HG03520 (cell line): Measurements from ENCODE around the gene ALKBH6.
"Not testable (repeated sequence)": the region's sequence is repeated elsewhere in the genome, so short reads cannot be mapped to it uniquely, and the experiment has no call there.

Experiments used
- ATAC-seq: cut with Tn5 transposase; IDR thresholded peaks from one replicate; pipeline ENCODE4 v1.9.1; 2021; ENCODE audit warnings: mild to moderate bottlenecking, moderate library complexity; ENCODE audit not compliant: unreplicated experiment

ALKBH6 gene

GRCh38 chr19:36014012-36014924 lies at the start of gene ALKBH6:
TSS of gene ALKBH6 (minus strand) at chr19:36014213. CDS start at chr19:36013397, 816 bp downstream.
- peak; percentile 96 for ATAC-seq

- no peak for ATAC-seq
These were observed 47.4 kb upstream of the ALKBH6 start for GRCh38 chr19:36061367-36061766.

DNA sequence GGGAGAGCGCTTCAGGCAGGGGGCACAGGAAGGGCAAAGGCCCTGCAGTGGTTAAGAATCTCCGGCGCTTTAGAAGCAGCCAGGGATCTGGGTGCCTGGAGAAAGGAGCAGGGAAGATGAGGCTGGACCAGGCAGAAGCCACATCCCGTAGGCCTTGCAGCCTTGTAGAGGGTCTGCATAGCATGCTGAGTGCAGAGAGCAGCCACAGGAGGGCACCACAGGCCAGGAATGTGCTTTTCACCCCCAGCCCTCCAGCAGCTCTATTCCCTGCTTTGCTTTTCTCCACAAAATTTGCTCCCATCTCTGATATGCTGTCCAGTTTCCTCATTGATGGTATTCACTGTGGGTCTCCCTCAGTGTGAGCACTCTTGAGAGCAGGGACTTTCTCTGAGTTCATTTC lies 46.4 kb upstream of the ALKBH6 start:
- no peak for ATAC-seq

DNA sequence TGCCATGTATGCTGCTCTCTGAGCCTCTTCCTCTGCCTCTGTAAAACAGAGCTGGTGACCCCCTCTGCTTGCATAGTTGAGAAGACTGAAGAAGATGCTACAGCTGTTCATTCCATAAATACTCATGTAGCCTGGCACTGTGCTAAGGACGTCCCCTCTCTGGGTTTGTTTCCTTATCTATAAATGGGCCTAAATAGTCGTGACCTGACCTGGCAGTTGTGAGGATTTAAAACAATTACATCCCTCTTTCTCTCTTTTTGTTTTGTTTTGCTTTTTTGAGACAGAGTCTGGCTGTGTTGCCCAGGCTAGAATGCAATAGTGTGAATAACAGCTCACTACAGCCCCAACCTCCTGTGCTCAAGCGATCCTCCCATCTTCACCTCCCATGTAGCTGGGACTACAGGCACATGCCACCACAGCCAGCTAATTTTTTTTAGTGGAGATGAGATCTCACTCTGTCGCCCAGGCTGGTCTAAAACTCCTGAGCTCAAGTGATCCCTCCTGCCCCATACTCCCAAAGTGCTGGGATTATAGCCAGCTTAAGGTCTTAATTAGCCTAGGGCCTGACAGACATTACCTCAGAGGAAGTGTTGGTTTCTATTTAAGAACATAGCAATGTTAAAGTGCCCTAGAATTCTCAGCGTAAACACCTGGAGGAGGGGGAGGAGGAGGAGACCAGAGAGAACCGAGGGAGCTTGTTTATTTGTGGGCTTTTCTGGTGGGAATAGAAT lies 45.3 kb upstream of the ALKBH6 start:
- no peak for ATAC-seq

GRCh38 chr19:36058481-36059179 lies 44.6 kb upstream of the ALKBH6 start:
- no peak for ATAC-seq

- peak; percentile 67 for ATAC-seq
These were observed 41.0 kb upstream of the ALKBH6 start, which contains the start of gene WDR62 for GRCh38 chr19:36054733-36055686. TSS of gene WDR62 (plus strand) at chr19:36054897. CDS start at chr19:36054972, 75 bp downstream.

- peak; percentile 71 for ATAC-seq
These were observed 40.2 kb upstream of the ALKBH6 start, which contains the start of gene THAP8 for GRCh38 chr19:36054119-36054732. TSS of gene THAP8 (minus strand) at chr19:36054285. CDS start at chr19:36054217, 68 bp downstream.

GRCh38 chr19:36051637-36052036 lies 37.6 kb upstream of the ALKBH6 start:
- ATAC-seq: no peak

- ATAC-seq: no peak
These were observed 37.2 kb upstream of the ALKBH6 start for GRCh38 chr19:36051236-36051635.

- no peak for ATAC-seq
These were observed 35.2 kb upstream of the ALKBH6 start for GRCh38 chr19:36049080-36049698.

DNA sequence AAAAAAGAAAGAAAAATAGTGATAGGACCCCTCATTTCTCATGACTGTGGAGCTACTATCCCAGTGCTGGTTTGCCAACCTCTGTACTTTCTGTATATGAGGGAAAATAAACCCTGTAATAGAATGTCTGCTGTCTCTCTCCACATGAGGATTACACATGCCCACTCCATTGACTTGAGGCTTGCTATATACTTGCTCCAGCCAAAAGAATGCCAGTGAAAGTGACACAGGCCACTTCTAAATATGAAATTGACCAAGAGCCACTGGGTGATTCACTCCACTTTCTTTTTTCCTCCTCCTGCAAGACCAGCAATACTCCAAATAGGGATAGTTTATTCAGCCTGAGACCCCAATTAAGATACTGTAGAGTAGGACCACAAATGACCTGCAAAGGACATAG lies 33.8 kb upstream of the ALKBH6 start:
- ATAC-seq: no peak

- ATAC-seq: no peak
These were observed 32.5 kb upstream of the ALKBH6 start for GRCh38 chr19:36046443-36047050.

DNA sequence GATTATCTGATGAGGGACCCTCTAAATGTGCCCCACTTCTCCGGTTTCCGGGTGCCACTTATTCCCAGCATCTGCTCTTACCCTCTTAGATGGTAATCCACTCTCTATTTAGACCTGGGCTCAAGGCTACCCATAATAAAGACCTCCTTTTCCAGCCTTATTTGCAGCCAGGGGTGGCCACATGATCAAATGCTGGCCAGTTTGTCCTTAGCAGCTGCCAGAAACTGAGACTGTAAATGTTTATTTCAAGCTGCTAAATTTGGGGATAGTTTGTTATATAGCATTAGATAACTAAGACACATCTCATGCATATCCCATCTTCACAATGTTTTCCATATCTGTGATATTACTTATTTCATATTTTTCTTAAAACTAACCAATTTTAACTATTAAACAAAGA lies 29.9 kb upstream of the ALKBH6 start:
- ATAC-seq: no peak

DNA sequence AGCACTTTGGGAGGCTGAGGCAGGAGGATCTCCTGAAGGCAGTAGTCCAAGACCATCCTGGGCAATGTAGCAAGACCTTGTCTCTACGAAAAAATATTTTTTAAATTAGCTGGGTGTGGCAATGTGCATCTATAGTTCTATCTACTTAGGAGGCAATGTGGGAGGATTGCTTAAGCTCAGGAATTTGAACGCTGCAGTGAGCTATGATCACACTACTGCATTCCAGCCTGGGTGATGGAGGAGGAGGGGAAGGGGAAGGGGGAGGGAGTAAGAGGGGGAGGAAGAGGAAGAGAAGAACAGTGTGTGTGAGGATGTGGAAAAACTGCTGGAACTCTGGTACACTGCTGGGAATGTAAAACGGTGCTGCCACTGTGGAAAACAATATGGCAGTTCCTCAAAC lies 27.8 kb upstream of the ALKBH6 start:
- ATAC-seq: no peak

- ATAC-seq: not testable (repeated sequence)
These were observed 27.1 kb upstream of the ALKBH6 start for GRCh38 chr19:36041092-36041491.

GRCh38 chr19:36040495-36040894 lies 26.5 kb upstream of the ALKBH6 start:
- no peak for ATAC-seq

GRCh38 chr19:36032251-36033104 lies 18.5 kb upstream of the ALKBH6 start, which contains the start of gene CLIP3:
TSS of gene CLIP3 (minus strand) at chr19:36032873. CDS start at chr19:36032357, 516 bp downstream.
- no peak for ATAC-seq

DNA sequence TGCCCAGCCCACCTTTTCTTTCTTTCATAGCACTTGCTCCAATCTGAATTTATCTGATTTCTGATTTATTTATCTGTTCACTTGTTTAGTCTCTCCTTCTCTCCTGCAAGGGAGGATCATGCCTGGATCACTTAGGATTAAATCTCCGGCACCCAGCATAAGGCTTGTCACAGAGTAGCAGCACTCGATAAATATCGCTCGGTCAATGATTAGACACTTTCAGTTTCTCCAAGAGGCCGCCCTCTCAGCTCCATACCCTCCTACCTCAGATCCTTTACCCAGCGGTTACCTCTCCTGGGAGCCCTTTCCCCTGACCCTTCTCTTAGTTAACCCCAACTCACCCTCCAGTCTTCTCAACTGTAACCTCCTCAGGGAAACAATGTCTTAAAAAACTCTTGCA lies 17.3 kb upstream of the ALKBH6 start:
- ATAC-seq: no peak
